ENCODE measurements around the gene ROBO3.

GRCh38 chr11:124863137-124863825, 2.0 kb upstream of the ROBO3 start:
- TF ChIP-seq EZH2phosphoT487 (conservative IDR thresholded peaks at IDR 0.05; ENCODE audit: low read length) (no peak), CTCF (IDR thresholded peaks at IDR 0.05; ENCODE audit: insufficient read depth, low read length, poor library complexity, severe bottlenecking) (no peak)
